Measurements from ENCODE around the gene TNS3.

TNS3 gene

GRCh38 chr7:47507522-47507921 lies 74.4 kb downstream of the TNS3 start:
- TF ChIP-seq CTCF (IDR thresholded peaks at IDR 0.05; ENCODE audit: borderline replicate concordance, insufficient read depth, low read depth, low read length) = no peak
- no peak overlapping the region for H3K4me3 ChIP-seq (ENCODE audit: low read depth, low read length)

GRCh38 chr7:47506382-47507339 lies 75.2 kb downstream of the TNS3 start:
- no peak overlapping the region for H3K4me3 ChIP-seq (ENCODE audit: low read depth, low read length)
- no peak for TF ChIP-seq CTCF (IDR thresholded peaks at IDR 0.05; ENCODE audit: borderline replicate concordance, insufficient read depth, low read depth, low read length)

GRCh38 chr7:47505312-47506007 lies 76.5 kb downstream of the TNS3 start:
- H3K4me3 ChIP-seq (ENCODE audit: low read depth, low read length) = no peak overlapping the region

GRCh38 chr7:47504551-47505311 lies 77.2 kb downstream of the TNS3 start:
- no peak overlapping the region for H3K4me3 ChIP-seq (ENCODE audit: low read depth, low read length)
- TF ChIP-seq CTCF (IDR thresholded peaks at IDR 0.05; ENCODE audit: borderline replicate concordance, insufficient read depth, low read depth, low read length) = no peak

More at GRCh38 chr7:47505312-47506007, 76.5 kb downstream of the TNS3 start:
- TF ChIP-seq CTCF (IDR thresholded peaks at IDR 0.05; ENCODE audit: borderline replicate concordance, insufficient read depth, low read depth, low read length) = no peak

- no peak for TF ChIP-seq CTCF (IDR thresholded peaks at IDR 0.05; ENCODE audit: borderline replicate concordance, insufficient read depth, low read depth, low read length)
- H3K4me3 ChIP-seq (ENCODE audit: low read depth, low read length) = no peak overlapping the region
Measured at GRCh38 chr7:47503281-47503680, 78.6 kb downstream of the TNS3 start.

GRCh38 chr7:47502240-47502877 lies 79.6 kb downstream of the TNS3 start:
- no peak overlapping the region for H3K4me3 ChIP-seq (ENCODE audit: low read depth, low read length)
- TF ChIP-seq CTCF (IDR thresholded peaks at IDR 0.05; ENCODE audit: borderline replicate concordance, insufficient read depth, low read depth, low read length) = no peak

Measured in GM12875 (cell line).